DLD1 (cell line): ENCODE data around the gene PITX1.

Experiments
- in situ Hi-C: cut with HindIII; loops from 2 replicates; pipeline ENCODE4 v1.10.0; 2017; ENCODE audit warnings: low sequenced_read_pairs

PITX1 gene

GRCh38 chr5:135030123-135030955 lies 3.7 kb downstream of the PITX1 start:
- in situ Hi-C loops = no loop called here

GRCh38 chr5:135029477-135030122 lies 4.4 kb downstream of the PITX1 start:
- in situ Hi-C loops = no loop called here

- in situ Hi-C loops = no loop called here
These were observed 5.1 kb downstream of the PITX1 start for GRCh38 chr5:135028791-135029476.

- in situ Hi-C loops = no loop called here
These were observed 6.1 kb downstream of the PITX1 start for GRCh38 chr5:135027697-135028615.

GRCh38 chr5:135027266-135027696 lies 6.7 kb downstream of the PITX1 start:
- in situ Hi-C loops = no loop called here

- in situ Hi-C loops = no loop called here
These were observed 7.3 kb downstream of the PITX1 start for GRCh38 chr5:135026645-135027265.

GRCh38 chr5:135025730-135026644 lies 8.0 kb downstream of the PITX1 start:
- in situ Hi-C loops = no loop called here

- in situ Hi-C loops = no loop called here
These were observed 8.9 kb downstream of the PITX1 start for GRCh38 chr5:135024956-135025729.

- in situ Hi-C loops = no loop called here
These were observed 13.7 kb downstream of the PITX1 start for GRCh38 chr5:135020111-135020895.

- in situ Hi-C loops = loop anchor here (10.0 kb wide), 1 partner anchor 185 kb away; no protein-coding TSS in a partner anchor
These were observed 14.7 kb downstream of the PITX1 start for GRCh38 chr5:135019314-135019713.

GRCh38 chr5:135018457-135018856 lies 15.6 kb downstream of the PITX1 start:
- in situ Hi-C loops = loop anchor here (10.0 kb wide), 1 partner anchor 186 kb away; no protein-coding TSS in a partner anchor

GRCh38 chr5:135016861-135017290 lies 17.2 kb downstream of the PITX1 start:
- in situ Hi-C loops = loop anchor here (10.0 kb wide), 1 partner anchor 188 kb away; no protein-coding TSS in a partner anchor

- in situ Hi-C loops = loop anchor here (10.0 kb wide), 1 partner anchor 189 kb away; no protein-coding TSS in a partner anchor
These were observed 18.1 kb downstream of the PITX1 start for GRCh38 chr5:135015942-135016341.

GRCh38 chr5:135013947-135014570 lies 20.0 kb downstream of the PITX1 start:
- in situ Hi-C loops = loop anchor here (10.0 kb wide), 1 partner anchor 191 kb away; no protein-coding TSS in a partner anchor

- in situ Hi-C loops = loop anchor here (10.0 kb wide), 1 partner anchor 191 kb away; no protein-coding TSS in a partner anchor
These were observed 20.6 kb downstream of the PITX1 start for GRCh38 chr5:135013445-135013844.

- in situ Hi-C loops = loop anchor here (10.0 kb wide), 1 partner anchor 192 kb away; no protein-coding TSS in a partner anchor
These were observed 21.1 kb downstream of the PITX1 start for GRCh38 chr5:135012951-135013391.
